DND-41 (cell line): ENCODE data around the gene KDM1A.

Source experiments
- CTCF ChIP-seq: IDR thresholded peaks from 2 replicates; pipeline ENCODE4 v1.5.1; 2012; ENCODE audit warnings: borderline replicate concordance, low read length, moderate library complexity, mild to moderate bottlenecking; ENCODE audit not compliant: poor library complexity, severe bottlenecking; ENCODE audit errors: extremely low read depth
- EZH2 ChIP-seq: IDR thresholded peaks from 3 replicates; pipeline ENCODE4 v1.6.1; 2012; ENCODE audit warnings: borderline replicate concordance, low read depth, mild to moderate bottlenecking, moderate library complexity, low read length, inconsistent platforms; ENCODE audit not compliant: severe bottlenecking

GRCh38 chr1:23114424-23115079 is 95.3 kb downstream of the KDM1A start:
- TF ChIP-seq CTCF: no peak
- no peak for TF ChIP-seq EZH2
